GM12872 (cell line): ENCODE results near the gene NCDN.

Experiments used
- TF ChIP-seq, protein P1 (sequence below): IDR thresholded peaks from 3 replicates; pipeline ENCODE4 v1.5.1; 2011; ENCODE audit warnings: low read depth, mild to moderate bottlenecking, low read length, moderate library complexity; ENCODE audit not compliant: insufficient read depth

Gene NCDN

DNA sequence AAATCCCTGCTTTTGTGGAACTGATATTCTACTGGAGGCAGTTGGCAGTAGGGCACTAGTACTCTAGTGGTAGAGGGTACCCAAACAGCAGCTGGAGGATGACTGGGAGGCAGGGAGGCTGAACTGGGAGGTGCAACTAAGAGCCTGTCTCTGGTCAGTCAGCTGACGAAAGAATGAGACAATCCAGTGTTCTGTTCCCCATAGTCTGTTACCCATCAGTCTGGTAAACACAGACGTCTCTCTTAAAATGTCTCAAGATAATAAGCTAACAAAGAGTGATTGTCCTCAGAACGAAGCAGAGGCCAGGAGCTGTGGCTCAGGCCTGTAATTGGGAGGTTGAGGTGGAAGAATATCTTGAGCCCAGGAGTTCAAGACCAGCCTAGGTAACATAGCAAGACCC lies 45.9 kb downstream of the NCDN start:
- TF ChIP-seq, protein P1, sequence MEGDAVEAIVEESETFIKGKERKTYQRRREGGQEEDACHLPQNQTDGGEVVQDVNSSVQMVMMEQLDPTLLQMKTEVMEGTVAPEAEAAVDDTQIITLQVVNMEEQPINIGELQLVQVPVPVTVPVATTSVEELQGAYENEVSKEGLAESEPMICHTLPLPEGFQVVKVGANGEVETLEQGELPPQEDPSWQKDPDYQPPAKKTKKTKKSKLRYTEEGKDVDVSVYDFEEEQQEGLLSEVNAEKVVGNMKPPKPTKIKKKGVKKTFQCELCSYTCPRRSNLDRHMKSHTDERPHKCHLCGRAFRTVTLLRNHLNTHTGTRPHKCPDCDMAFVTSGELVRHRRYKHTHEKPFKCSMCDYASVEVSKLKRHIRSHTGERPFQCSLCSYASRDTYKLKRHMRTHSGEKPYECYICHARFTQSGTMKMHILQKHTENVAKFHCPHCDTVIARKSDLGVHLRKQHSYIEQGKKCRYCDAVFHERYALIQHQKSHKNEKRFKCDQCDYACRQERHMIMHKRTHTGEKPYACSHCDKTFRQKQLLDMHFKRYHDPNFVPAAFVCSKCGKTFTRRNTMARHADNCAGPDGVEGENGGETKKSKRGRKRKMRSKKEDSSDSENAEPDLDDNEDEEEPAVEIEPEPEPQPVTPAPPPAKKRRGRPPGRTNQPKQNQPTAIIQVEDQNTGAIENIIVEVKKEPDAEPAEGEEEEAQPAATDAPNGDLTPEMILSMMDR: no peak

DNA sequence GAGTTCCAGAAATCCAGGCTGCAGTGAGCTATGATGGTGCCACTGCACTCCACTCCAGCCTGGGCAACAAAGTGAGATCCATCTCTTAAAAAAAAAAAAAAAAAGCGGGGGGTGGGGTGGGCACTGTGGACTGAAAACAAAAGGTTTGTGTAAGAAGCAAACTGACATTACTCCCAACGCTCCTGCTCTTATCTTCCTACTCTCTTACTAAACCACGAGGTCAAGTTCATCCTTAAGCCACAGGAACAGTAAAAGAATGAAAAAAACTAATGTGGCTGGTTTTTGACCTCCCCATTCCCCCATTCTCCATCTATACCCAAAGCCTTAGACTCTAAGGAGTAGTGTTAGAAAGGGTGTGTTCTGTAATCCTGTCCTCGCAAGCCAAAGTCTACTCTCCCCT lies 46.3 kb downstream of the NCDN start:
- TF ChIP-seq, protein P1: no peak

DNA sequence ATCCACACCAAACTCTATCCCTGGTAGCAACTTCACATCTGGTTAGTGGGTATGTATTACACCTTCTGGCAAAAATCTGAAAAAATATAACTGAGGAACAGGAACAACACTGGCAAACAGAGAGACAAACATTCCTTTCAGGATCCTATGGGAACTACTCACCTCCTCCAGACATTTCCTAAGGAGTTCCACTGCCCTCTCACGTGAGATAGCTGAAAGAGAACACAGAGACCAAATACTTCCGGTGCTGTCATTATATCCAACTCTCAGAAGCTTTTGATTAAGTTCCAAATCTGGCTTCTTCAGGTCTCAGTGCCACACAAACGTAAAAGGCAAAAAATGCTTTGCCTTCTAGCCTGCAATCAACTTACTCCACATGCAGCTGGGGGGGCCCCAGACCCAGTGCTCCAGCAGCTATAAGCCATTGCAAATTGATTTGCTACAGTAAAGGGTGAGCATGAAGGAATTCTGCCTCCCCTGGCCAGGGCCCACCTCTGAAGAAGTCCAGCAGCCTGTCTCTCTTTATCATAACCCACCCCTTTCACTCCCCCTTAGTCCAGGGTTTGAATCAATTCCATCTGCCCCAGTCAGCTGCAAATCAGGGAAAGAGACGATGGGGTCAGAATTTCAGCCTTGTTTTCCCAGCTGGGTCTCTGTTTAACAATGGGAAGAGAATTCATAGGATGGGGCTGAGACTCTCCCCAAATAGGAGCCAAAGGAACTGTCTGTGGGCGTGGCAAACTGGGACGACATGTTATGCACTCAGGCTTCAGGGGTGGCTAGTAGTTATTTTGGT lies 47.7 kb downstream of the NCDN start:
- TF ChIP-seq, protein P1: no peak

DNA sequence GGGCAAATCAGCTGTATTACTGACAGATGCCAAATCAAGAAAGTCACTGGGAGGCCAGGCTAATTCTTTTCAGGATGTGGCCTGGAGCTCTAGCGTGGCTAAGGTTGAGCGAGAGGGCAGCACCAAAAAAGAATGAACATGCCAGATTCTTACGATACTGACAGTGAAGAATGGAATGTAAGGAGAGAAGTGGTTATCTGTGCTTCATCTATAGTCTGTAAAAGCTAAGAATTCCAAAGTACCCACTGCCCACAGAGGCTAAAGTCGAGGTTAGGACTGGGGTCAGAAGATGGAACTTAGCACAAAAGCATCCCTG lies 48.2 kb downstream of the NCDN start:
- TF ChIP-seq, protein P1: no peak

DNA sequence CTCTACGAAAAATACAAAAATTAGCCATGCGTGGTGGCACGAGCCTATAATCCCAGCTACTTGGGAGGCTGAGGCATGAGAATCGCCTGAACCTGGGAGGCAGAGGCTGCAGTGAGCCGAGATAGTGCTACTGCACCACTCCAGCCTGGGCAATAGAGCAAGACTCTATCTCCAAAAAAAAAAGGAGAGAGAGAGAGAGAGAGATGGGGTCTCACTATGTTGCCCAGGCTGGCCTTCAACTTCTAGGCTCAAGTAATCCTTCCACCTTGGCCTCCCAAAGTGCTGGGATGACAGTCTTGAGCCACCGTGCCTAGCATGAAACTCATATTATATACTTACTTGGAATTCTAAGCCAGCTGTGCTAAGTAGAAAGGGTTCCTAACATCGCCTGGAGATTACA lies 54.1 kb downstream of the NCDN start:
- TF ChIP-seq, protein P1: no peak

DNA sequence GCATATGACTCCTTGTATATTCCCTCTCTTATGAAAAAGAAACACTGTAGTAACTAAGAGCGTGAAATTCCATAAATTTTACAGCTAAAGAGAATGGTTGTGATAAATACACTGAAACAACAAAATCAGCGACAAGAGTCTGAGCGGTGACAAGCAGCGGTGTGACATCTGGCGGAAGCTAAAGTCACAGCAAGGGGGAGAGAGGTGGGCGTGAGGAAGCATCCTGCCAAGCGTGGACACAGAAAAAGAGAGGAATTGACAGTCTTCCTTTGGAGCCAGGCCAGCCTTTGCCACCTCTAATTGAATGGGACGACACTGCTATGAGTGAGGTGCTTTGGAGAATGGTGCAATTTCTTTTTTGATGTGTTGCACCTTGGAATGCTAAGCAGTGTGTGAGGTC lies 57.8 kb downstream of the NCDN start:
- TF ChIP-seq, protein P1: no peak
